Large intestine (tissue), 3 donors: Measurements from ENCODE around the gene TBC1D22A. TPM values are rescaled to one million over a fixed set of nuclear protein-coding genes. Genes with fewer than 3 reads are reported as not detected.

Source experiments
- DNase-seq, 2 donors: peaks; one replicate each; pipeline versions ENCODE4 v3.0.0 to v3.0.0-alpha.2; 2013
- H3K27ac ChIP-seq: one replicate; pipeline ENCODE4 v1.5.1; 2013; ENCODE audit warnings: low read length
- H3K27me3 ChIP-seq: 2 replicates; pipeline ENCODE4 v1.6.1; 2013; ENCODE audit warnings: low read length; ENCODE audit not compliant: control insufficient read depth, insufficient read depth
- H3K36me3 ChIP-seq: 2 replicates; pipeline ENCODE4 v1.6.1; 2013; ENCODE audit warnings: low read length; ENCODE audit not compliant: control insufficient read depth, insufficient read depth
- H3K4me1 ChIP-seq: one replicate; pipeline ENCODE4 v1.6.1; 2013; ENCODE audit warnings: low read length; ENCODE audit not compliant: control insufficient read depth, insufficient read depth
- H3K4me3 ChIP-seq: one replicate; pipeline ENCODE4 v1.5.1; 2013; ENCODE audit warnings: low read length
- H3K9me3 ChIP-seq: one replicate; pipeline ENCODE4 v1.6.1; 2013; ENCODE audit warnings: mild to moderate bottlenecking, low read depth, low read length, moderate library complexity; ENCODE audit not compliant: control insufficient read depth
- WGBS: methylation state at CpG from one replicate; pipeline ENCODE4 v1.1.5; 2013; ENCODE audit warnings: low lambda C conversion rate; ENCODE audit not compliant: insufficient coverage; 5-methylcytosine and 5-hydroxymethylcytosine counted together
- polyA plus RNA-seq: library from polyadenylated mRNA; unstranded; fragments of 120-200 nt; gene quantifications from one replicate; pipeline ENCODE4 v1.2.1, GENCODE V29; 2013

Gene TBC1D22A
- polyA plus RNA-seq, 1 donor: 21.5 TPM

GRCh38 chr22:46849101-46849500, 86.7 kb downstream of the TBC1D22A start:
- Histone ChIP-seq H3K27ac (no peak overlapping the region), H3K36me3 (peaks cover 12% of the 10 kb centered on the region), H3K4me3 (no peak overlapping the region), H3K4me1 (no peaks in the 10 kb centered on the region), H3K27me3 (no peaks in the 10 kb centered on the region), H3K9me3 (no peaks in the 10 kb centered on the region)
- no peak for DNase-seq
- no CpG with 5 or more reads among the region's 6 CpGs for WGBS

- Histone ChIP-seq H3K4me3 (no peak overlapping the region), H3K9me3 (no peaks in the 10 kb centered on the region), H3K36me3 (peaks cover 12% of the 10 kb centered on the region), H3K4me1 (no peaks in the 10 kb centered on the region), H3K27ac (no peak overlapping the region), H3K27me3 (no peaks in the 10 kb centered on the region)
- no peak for DNase-seq
- no CpG with 5 or more reads among the region's 6 CpGs for WGBS
Measured at GRCh38 chr22:46849951-46850350, 87.5 kb downstream of the TBC1D22A start.

- Histone ChIP-seq H3K4me3 (no peak overlapping the region), H3K27ac (no peak overlapping the region), H3K36me3 (peaks cover 12% of the 10 kb centered on the region), H3K9me3 (no peaks in the 10 kb centered on the region), H3K4me1 (no peaks in the 10 kb centered on the region), H3K27me3 (no peaks in the 10 kb centered on the region)
- no peak for DNase-seq
- 100% methylated on average over 3 of the region's 9 CpGs for WGBS
Measured at GRCh38 chr22:46851311-46851710, 88.9 kb downstream of the TBC1D22A start.

- H3K4me1 ChIP-seq: no peaks in the 10 kb centered on the region
- peaks cover 9% of the 10 kb centered on the region for H3K36me3 ChIP-seq
- H3K9me3 ChIP-seq: no peaks in the 10 kb centered on the region
- H3K27ac ChIP-seq: no peak overlapping the region
- no peak overlapping the region for H3K4me3 ChIP-seq
- DNase-seq: no peak
- no CpG with 5 or more reads among the region's 9 CpGs for WGBS
- H3K27me3 ChIP-seq: no peaks in the 10 kb centered on the region
Measured at GRCh38 chr22:46851941-46852340, 89.5 kb downstream of the TBC1D22A start.

GRCh38 chr22:46852771-46853170, 90.3 kb downstream of the TBC1D22A start:
- no peak for DNase-seq
- Histone ChIP-seq H3K27ac (no peak overlapping the region), H3K4me3 (no peak overlapping the region), H3K9me3 (no peaks in the 10 kb centered on the region), H3K36me3 (peaks cover 6% of the 10 kb centered on the region), H3K4me1 (no peaks in the 10 kb centered on the region), H3K27me3 (no peaks in the 10 kb centered on the region)
- WGBS: 90% methylated on average over 4 of the region's 14 CpGs

- no CpG with 5 or more reads among the region's 16 CpGs for WGBS
- DNase-seq: no peak
- Histone ChIP-seq H3K27ac (no peak overlapping the region), H3K4me3 (no peak overlapping the region), H3K9me3 (peaks cover under 1% of the 10 kb centered on the region), H3K36me3 (peaks cover 6% of the 10 kb centered on the region), H3K4me1 (no peaks in the 10 kb centered on the region), H3K27me3 (no peaks in the 10 kb centered on the region)
Measured at GRCh38 chr22:46853191-46853590, 90.7 kb downstream of the TBC1D22A start.

- peaks cover 5% of the 10 kb centered on the region for H3K9me3 ChIP-seq
- H3K4me1 ChIP-seq: no peaks in the 10 kb centered on the region
- no peak overlapping the region for H3K4me3 ChIP-seq
- 81% methylated on average over 4 of the region's 18 CpGs for WGBS
- H3K27me3 ChIP-seq: no peaks in the 10 kb centered on the region
- H3K27ac ChIP-seq: no peak overlapping the region
- peaks cover 6% of the 10 kb centered on the region for H3K36me3 ChIP-seq
- DNase-seq: no peak
Measured at GRCh38 chr22:46854125-46854870, 91.8 kb downstream of the TBC1D22A start.

GRCh38 chr22:46855681-46856080, 93.2 kb downstream of the TBC1D22A start:
- H3K36me3 ChIP-seq: peaks cover 6% of the 10 kb centered on the region
- whole genome bisulfite sequencing: no CpG with 5 or more reads among the region's 12 CpGs
- DNase-seq: no peak
- no peak overlapping the region for H3K4me3 ChIP-seq
- no peak overlapping the region for H3K27ac ChIP-seq
- H3K27me3 ChIP-seq: no peaks in the 10 kb centered on the region
- H3K4me1 ChIP-seq: no peaks in the 10 kb centered on the region
- peaks cover 5% of the 10 kb centered on the region for H3K9me3 ChIP-seq

- 100% methylated on average over 1 of the region's 3 CpGs for WGBS
- H3K4me3 ChIP-seq: no peak overlapping the region
- no peak for DNase-seq
- peaks cover 5% of the 10 kb centered on the region for H3K9me3 ChIP-seq
- no peaks in the 10 kb centered on the region for H3K27me3 ChIP-seq
- peaks cover 6% of the 10 kb centered on the region for H3K36me3 ChIP-seq
- no peaks in the 10 kb centered on the region for H3K4me1 ChIP-seq
- no peak overlapping the region for H3K27ac ChIP-seq
Measured at GRCh38 chr22:46856661-46857060, 94.2 kb downstream of the TBC1D22A start.

GRCh38 chr22:46857142-46857884, 94.9 kb downstream of the TBC1D22A start:
- no peak for DNase-seq
- Histone ChIP-seq H3K9me3 (peaks cover 5% of the 10 kb centered on the region), H3K36me3 (peaks cover 4% of the 10 kb centered on the region), H3K4me3 (no peak overlapping the region), H3K4me1 (no peaks in the 10 kb centered on the region), H3K27ac (no peak overlapping the region), H3K27me3 (no peaks in the 10 kb centered on the region)
- 40% methylated on average over 1 of the region's 9 CpGs for WGBS

GRCh38 chr22:46857885-46858143, 95.4 kb downstream of the TBC1D22A start:
- H3K36me3 ChIP-seq: peaks cover 1% of the 10 kb centered on the region
- H3K9me3 ChIP-seq: peaks cover 5% of the 10 kb centered on the region
- DNase-seq: no peak
- WGBS: no CpG with 5 or more reads among the region's 6 CpGs
- H3K27ac ChIP-seq: no peak overlapping the region
- no peaks in the 10 kb centered on the region for H3K27me3 ChIP-seq
- H3K4me1 ChIP-seq: no peaks in the 10 kb centered on the region
- no peak overlapping the region for H3K4me3 ChIP-seq
